Measurements from ENCODE around the gene C1QC. TPM values are rescaled to one million over a fixed set of nuclear protein-coding genes. Genes with fewer than 3 reads are reported as not detected.

C1QC gene
- total and polyA plus RNA-seq, 4 donors: 52.9 to 242 (median 104) TPM

DNA sequence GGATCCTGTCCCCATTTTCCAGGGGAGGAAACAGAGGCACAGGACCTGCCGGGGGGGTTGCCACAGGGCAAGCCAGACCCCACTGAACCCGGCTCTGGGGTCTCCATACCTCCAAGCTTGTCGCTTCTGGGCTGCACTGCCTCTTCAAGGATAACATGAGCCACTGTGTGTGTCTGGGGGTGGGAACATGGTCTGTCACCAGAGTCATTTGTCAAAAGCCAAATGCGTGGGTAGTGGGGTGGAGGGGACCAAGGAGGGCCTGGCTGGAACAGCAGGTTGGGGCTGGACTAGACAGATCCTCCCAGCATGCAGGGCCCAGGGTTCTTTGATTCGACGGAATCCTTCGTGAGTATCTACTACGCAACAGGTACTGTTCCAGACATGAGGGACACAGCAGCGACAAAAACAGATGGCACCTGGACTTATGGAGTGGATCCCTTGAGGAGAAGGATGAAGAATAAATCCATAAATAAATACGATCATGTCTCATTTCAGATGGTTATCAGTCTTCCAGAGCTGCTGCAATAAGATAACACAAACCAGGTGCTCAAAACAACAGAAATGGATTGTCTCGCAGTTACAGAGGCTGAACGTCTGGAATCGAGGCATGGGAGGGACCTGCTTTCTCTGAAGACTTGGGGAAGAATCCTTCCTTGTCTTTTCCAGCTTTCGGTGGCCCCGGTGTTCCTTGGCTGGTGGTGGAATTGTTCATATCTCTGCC lies 38.3 kb downstream of the C1QC start:
- TF ChIP-seq, protein P1, sequence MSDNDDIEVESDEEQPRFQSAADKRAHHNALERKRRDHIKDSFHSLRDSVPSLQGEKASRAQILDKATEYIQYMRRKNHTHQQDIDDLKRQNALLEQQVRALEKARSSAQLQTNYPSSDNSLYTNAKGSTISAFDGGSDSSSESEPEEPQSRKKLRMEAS (IDR thresholded peaks at IDR 0.05): no peak
- TF ChIP-seq JUND (IDR thresholded peaks at IDR 0.05) (no peak), EGR1 (IDR thresholded peaks at IDR 0.05; ENCODE audit: low read depth in 2 of 2) (no peak), NR2F2 (IDR thresholded peaks at IDR 0.05) (no peak), HNF4A (conservative IDR thresholded peaks at IDR 0.05) (no peak)
- WGBS: 81% methylated on average over 15 of the region's 15 CpGs
- no peak for DNase-seq (ENCODE audit: low spot score)

DNA sequence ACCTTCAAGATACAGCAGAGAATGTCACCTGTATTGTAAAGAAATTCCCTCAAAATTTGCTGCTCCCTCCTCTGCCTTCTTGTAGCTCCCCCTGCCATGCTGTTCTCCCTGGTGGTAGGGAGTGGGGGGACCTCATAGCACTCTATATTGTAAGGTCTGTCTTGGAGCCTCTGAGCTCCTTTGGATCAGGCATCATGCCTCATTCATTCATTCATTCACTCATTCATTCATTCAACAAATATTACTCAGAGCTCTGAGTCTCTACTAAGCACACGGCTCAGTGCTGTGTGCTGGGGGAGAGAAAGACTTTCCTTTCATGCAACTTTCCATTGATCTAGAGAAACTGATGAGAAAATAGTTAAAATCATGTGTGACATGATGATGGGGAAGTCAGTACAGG lies 40.1 kb downstream of the C1QC start:
- Histone ChIP-seq H3K27me3 (ENCODE audit: control insufficient read depth in 4 of 4, insufficient read depth in 4 of 4, low read length in 3 of 4) (no peaks in the 10 kb centered on the region), H3K9ac (ENCODE audit: low read depth in 1 of 2, low read length in 2 of 2) (no peak overlapping the region), H3K36me3 (ENCODE audit: control insufficient read depth in 4 of 4, insufficient read depth in 3 of 4, low read depth in 1 of 4, low read length in 3 of 4) (no peaks in the 10 kb centered on the region), H3K4me1 (ENCODE audit: control insufficient read depth in 4 of 4, insufficient read depth in 4 of 4, low read length in 3 of 4) (no peaks in the 10 kb centered on the region), H3K4me3 (ENCODE audit: low read depth in 1 of 3, low read length in 3 of 3) (no peak overlapping the region), H3K27ac (ENCODE audit: low read depth in 1 of 2, low read length in 2 of 2) (no peak overlapping the region), H3K9me3 (ENCODE audit: control insufficient read depth in 4 of 4, low read length in 3 of 4) (no peaks in the 10 kb centered on the region)
- DNase-seq (ENCODE audit: low spot score): no peak
- WGBS: 83% methylated on average over 1 of the region's 1 CpG
- no peak for TF ChIP-seq NR2F2 (IDR thresholded peaks at IDR 0.05)
- no peak for TF ChIP-seq FOXA2 (IDR thresholded peaks at IDR 0.05)
- no peak for TF ChIP-seq TAF1 (conservative IDR thresholded peaks at IDR 0.05)
- TF ChIP-seq, protein P1 (IDR thresholded peaks at IDR 0.05): no peak

More for the DNA sequence above, 38.3 kb downstream of the C1QC start:
- H3K9me3 ChIP-seq (ENCODE audit: control insufficient read depth in 4 of 4, low read length in 3 of 4): no peaks in the 10 kb centered on the region
- no peak overlapping the region for H3K4me3 ChIP-seq (ENCODE audit: low read depth in 1 of 3, low read length in 3 of 3)
- peaks cover 0 to 2% (median 0%) of the 10 kb centered on the region in 4 donors for H3K27me3 ChIP-seq (ENCODE audit: control insufficient read depth in 4 of 4, insufficient read depth in 4 of 4, low read length in 3 of 4)
- H3K4me1 ChIP-seq (ENCODE audit: control insufficient read depth in 4 of 4, insufficient read depth in 4 of 4, low read length in 3 of 4): no peaks in the 10 kb centered on the region
- H3K9ac ChIP-seq (ENCODE audit: low read depth in 1 of 2, low read length in 2 of 2): no peak overlapping the region
- H3K27ac ChIP-seq (ENCODE audit: low read depth in 1 of 2, low read length in 2 of 2): no peak overlapping the region
- H3K36me3 ChIP-seq (ENCODE audit: control insufficient read depth in 4 of 4, insufficient read depth in 3 of 4, low read depth in 1 of 4, low read length in 3 of 4): no peaks in the 10 kb centered on the region

DNA sequence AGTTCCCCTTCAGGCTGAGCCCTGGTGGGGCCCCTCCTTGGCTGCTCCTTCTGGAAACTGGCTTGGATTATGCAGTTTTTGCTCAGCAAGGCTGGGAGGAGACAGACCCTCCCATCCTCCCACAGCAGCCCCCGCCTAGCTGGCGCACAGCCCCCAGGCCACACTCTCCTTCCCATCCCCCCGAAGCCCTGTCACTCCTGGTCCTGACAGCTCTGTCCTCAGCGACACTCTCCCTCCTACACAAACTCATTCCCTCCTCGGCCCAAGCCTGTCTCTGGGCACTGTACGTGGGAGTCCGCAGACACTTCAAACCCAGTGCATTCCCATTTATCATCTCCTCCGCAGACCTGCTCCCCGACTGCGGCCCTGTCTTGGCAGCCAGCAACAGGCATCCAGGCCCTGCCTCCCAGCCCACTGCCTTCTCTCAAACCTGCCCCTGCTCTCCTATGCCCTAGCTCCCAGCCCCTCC lies 42.2 kb downstream of the C1QC start:
- no peaks in the 10 kb centered on the region for H3K9me3 ChIP-seq (ENCODE audit: control insufficient read depth in 4 of 4, low read length in 3 of 4)
- no peak overlapping the region for H3K27ac ChIP-seq (ENCODE audit: low read depth in 1 of 2, low read length in 2 of 2)
- TF ChIP-seq FOXA2 (IDR thresholded peaks at IDR 0.05): no peak
- TF ChIP-seq, protein P2, sequence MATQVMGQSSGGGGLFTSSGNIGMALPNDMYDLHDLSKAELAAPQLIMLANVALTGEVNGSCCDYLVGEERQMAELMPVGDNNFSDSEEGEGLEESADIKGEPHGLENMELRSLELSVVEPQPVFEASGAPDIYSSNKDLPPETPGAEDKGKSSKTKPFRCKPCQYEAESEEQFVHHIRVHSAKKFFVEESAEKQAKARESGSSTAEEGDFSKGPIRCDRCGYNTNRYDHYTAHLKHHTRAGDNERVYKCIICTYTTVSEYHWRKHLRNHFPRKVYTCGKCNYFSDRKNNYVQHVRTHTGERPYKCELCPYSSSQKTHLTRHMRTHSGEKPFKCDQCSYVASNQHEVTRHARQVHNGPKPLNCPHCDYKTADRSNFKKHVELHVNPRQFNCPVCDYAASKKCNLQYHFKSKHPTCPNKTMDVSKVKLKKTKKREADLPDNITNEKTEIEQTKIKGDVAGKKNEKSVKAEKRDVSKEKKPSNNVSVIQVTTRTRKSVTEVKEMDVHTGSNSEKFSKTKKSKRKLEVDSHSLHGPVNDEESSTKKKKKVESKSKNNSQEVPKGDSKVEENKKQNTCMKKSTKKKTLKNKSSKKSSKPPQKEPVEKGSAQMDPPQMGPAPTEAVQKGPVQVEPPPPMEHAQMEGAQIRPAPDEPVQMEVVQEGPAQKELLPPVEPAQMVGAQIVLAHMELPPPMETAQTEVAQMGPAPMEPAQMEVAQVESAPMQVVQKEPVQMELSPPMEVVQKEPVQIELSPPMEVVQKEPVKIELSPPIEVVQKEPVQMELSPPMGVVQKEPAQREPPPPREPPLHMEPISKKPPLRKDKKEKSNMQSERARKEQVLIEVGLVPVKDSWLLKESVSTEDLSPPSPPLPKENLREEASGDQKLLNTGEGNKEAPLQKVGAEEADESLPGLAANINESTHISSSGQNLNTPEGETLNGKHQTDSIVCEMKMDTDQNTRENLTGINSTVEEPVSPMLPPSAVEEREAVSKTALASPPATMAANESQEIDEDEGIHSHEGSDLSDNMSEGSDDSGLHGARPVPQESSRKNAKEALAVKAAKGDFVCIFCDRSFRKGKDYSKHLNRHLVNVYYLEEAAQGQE (IDR thresholded peaks at IDR 0.05): no peak
- TF ChIP-seq EGR1 (IDR thresholded peaks at IDR 0.05; ENCODE audit: low read depth in 2 of 2): no peak
- TF ChIP-seq RAD21 (IDR thresholded peaks at IDR 0.05): no peak
- TF ChIP-seq RXRA (IDR thresholded peaks at IDR 0.05): no peak
- TF ChIP-seq JUND (IDR thresholded peaks at IDR 0.05): no peak
- TF ChIP-seq HNF4A (conservative IDR thresholded peaks at IDR 0.05): no peak
- no peak for TF ChIP-seq TAF1 (conservative IDR thresholded peaks at IDR 0.05)
- TF ChIP-seq GABPA (IDR thresholded peaks at IDR 0.05 in 1 of 2, conservative IDR thresholded peaks at IDR 0.05 in 1 of 2): no peak
- no peak for TF ChIP-seq CTCF (IDR thresholded peaks at IDR 0.05; ENCODE audit: low read depth, low read length, missing input control)
- TF ChIP-seq, protein P3, sequence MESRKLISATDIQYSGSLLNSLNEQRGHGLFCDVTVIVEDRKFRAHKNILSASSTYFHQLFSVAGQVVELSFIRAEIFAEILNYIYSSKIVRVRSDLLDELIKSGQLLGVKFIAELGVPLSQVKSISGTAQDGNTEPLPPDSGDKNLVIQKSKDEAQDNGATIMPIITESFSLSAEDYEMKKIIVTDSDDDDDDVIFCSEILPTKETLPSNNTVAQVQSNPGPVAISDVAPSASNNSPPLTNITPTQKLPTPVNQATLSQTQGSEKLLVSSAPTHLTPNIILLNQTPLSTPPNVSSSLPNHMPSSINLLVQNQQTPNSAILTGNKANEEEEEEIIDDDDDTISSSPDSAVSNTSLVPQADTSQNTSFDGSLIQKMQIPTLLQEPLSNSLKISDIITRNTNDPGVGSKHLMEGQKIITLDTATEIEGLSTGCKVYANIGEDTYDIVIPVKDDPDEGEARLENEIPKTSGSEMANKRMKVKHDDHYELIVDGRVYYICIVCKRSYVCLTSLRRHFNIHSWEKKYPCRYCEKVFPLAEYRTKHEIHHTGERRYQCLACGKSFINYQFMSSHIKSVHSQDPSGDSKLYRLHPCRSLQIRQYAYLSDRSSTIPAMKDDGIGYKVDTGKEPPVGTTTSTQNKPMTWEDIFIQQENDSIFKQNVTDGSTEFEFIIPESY (IDR thresholded peaks at IDR 0.05): no peak
- TF ChIP-seq FOXA1 (IDR thresholded peaks at IDR 0.05): no peak
- no peak for TF ChIP-seq NR2F2 (IDR thresholded peaks at IDR 0.05)
- TF ChIP-seq YY1 (IDR thresholded peaks at IDR 0.05): no peak
- no peak for TF ChIP-seq HNF4G (IDR thresholded peaks at IDR 0.05)
- TF ChIP-seq, protein P4, sequence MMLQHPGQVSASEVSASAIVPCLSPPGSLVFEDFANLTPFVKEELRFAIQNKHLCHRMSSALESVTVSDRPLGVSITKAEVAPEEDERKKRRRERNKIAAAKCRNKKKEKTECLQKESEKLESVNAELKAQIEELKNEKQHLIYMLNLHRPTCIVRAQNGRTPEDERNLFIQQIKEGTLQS (IDR thresholded peaks at IDR 0.05): no peak
- no peak for TF ChIP-seq SP1 (IDR thresholded peaks at IDR 0.05)
- no peak for DNase-seq (ENCODE audit: low spot score)
- WGBS: 69% methylated on average over 10 of the region's 10 CpGs
- H3K27me3 ChIP-seq (ENCODE audit: control insufficient read depth in 4 of 4, insufficient read depth in 4 of 4, low read length in 3 of 4): no peaks in the 10 kb centered on the region
- H3K36me3 ChIP-seq (ENCODE audit: control insufficient read depth in 4 of 4, insufficient read depth in 3 of 4, low read depth in 1 of 4, low read length in 3 of 4): no peaks in the 10 kb centered on the region
- no peak overlapping the region for H3K4me3 ChIP-seq (ENCODE audit: low read depth in 1 of 3, low read length in 3 of 3)
- H3K4me1 ChIP-seq (ENCODE audit: control insufficient read depth in 4 of 4, insufficient read depth in 4 of 4, low read length in 3 of 4): no peaks in the 10 kb centered on the region
- no peak overlapping the region for H3K9ac ChIP-seq (ENCODE audit: low read depth in 1 of 2, low read length in 2 of 2)

Measured in liver (tissue), 9 donors.